ENCODE measurements around the gene ELOB. TPM values are rescaled to one million over a fixed set of nuclear protein-coding genes. Genes with fewer than 3 reads are reported as not detected.

Gene ELOB
- total and polyA plus RNA-seq, 2 of the 8 experiments (the other 6 are each of a cell fraction or from before 2014, with no cell fraction given) = 237 to 1,357 TPM

DNA sequence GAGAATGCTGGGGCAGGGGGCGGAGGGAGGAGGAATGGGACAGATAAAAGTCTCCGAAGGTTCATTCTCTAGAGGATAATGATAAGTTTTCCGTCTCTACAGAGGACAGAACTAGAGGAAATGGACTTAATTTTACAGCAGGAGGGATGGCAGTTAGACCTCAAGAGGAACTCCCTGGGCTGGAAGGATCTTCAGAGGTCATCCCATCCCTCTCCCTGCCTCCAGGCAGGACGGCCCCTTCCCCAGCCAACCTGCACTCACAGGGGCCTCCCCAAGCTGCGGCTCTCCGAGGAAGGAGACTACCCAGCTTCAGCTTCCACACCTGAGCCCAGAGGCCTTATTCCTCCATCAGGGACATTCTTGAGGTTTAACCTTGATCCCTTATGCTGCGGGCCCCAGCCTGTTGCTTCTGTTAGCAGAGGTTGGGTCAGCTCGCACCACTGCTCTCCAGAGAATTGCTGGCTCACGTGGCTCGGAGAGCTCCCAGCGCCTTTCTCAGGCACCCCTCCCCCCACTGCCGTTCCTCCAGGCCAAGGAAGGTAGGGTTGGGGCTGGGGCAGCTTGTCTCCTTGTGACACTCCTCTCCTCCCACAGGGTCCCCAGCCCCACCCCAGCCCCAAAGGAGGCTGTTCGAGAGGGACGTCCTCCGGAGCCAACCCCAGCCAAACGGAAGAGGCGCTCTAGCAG lies 8.5 kb downstream of the ELOB start (continued):
- TF ChIP-seq SAP30 (IDR thresholded peaks at IDR 0.05; ENCODE audit: insufficient read depth, insufficient replicate concordance, low read length) (no peak), NRF1 (IDR thresholded peaks at IDR 0.05; ENCODE audit: low read depth, low read length) (no peak), TBP (IDR thresholded peaks at IDR 0.05; ENCODE audit: low read depth, low read length) (no peak), ASH2L (IDR thresholded peaks at IDR 0.05; ENCODE audit: low read length) (no peak)
